DMS 273 treated with DMSO at 0.1 percent for 48 hours (cell line): ENCODE measurements around the gene NUBPL.

Experiments
- DNase-seq: peaks from one replicate; lab custom pipeline; 2025; lab: John Stamatoyannopoulos, UW

The NUBPL gene

DNA sequence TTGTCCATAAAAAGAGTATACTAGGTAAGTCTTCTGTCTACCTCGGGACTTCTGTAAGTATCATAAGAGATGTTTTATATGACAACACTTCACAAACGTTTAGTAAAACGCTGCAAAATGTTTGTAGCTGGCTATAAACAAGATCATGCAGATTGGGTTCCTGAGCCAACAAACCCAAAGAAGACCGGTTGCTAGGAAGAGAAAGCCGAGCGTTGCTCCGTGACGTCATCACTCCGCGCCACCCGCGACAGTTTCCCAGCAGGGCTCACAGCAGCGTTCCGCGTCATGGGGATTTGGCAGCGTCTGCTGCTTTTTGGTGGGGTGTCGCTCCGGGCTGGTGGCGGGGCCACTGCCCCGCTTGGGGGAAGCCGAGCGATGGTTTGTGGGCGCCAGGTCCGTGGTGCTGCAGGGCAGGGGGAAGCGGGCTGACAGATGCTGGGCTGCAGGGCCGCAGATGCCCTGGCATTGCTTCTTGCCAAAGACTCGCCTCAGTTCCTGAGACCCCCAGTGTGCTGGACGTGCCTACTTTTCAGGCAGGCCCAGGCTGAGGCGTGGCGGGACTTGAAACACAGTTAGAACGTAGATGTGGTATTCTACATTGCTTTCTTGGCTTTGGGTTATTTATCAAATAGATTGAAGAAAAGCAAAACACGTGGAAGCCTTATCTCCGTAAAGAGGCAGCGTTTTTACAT lies at the start of gene NUBPL:
TSS of gene NUBPL (plus strand) at position 250 of the 692 bp plus-strand sequence. CDS start at position 286, 36 bp downstream.
- peak; percentile 88 for DNase-seq

DNA sequence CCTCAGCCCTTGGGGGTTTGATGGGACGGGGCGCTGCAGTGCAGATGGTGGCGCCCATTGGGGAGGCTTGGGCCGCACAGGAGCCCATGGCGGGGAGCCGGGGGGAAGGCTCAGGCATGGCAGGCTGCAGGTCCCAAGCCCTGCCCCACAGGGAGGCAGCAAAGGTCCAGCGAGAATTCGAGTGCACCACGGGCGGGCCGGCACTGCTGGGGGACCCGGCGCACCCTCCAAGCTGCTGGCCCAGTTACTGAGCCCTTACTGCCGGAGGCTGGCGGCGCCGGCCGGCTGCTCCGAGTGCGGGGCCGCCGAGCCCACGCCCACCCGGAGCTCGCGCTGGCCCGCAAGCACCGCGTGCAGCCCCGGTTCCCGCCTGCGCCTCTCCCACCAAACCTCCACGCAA lies 34.1 kb upstream of the NUBPL start:
- no peak for DNase-seq

DNA sequence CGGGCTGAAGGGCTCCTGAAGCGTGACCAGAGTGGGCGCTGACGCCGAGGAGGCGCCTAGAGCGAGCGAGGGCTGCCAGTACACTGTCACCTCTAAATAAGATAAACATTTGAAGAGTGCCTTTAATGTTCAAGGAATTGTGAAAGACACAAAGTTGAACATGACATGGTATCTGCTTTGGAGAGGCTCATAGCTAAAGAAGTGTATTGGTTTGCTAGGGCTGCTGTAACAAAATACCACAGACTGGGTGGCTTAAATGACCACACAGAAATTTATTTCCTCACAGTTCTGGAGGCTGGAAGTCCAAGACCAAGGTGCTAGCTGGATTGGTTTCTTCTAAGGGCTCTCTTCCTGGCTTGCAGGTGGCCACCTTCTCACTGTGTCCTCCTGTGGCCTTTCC lies 33.7 kb upstream of the NUBPL start:
- DNase-seq, result no peak

GRCh38 chr14:31529053-31529452 lies 32.2 kb upstream of the NUBPL start:
- no peak for DNase-seq

- DNase-seq, result no peak
Measured at GRCh38 chr14:31530136-31530535, 31.1 kb upstream of the NUBPL start.

DNA sequence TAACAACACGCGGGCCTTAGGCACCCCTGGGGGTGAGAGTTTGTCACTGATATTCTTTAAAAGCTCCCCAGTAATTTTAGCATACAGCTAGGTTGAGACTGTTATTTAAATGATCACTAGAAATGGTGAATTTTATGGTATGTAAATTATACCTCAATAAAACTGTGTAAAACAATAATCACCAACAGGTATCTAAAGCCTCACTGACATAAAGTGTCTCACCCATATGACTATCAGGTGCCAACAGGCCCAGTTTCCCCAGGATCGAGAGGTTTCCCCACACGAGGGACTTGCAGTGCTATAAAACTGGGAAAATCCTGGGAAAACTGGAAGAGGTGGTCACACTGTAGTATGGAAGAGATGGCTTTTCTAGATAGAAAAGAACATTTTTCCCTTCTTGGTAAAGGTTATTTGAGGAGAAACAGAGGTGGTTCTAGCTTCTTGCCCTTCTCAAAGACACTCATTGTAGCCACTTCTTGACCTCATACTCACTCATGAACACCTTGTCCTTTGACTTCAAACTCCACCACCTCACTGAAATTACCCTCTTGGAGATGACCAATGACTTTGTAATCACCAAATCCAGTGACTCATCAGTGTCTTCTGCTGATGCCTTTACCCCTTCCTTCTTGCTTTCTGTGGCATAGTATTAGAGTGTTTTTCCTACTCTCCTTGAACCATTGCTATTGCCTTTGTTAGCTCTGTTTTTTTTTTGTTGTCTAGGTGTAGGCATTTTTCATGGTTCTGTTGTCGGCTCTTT lies 24.8 kb upstream of the NUBPL start:
- no peak for DNase-seq

DNA sequence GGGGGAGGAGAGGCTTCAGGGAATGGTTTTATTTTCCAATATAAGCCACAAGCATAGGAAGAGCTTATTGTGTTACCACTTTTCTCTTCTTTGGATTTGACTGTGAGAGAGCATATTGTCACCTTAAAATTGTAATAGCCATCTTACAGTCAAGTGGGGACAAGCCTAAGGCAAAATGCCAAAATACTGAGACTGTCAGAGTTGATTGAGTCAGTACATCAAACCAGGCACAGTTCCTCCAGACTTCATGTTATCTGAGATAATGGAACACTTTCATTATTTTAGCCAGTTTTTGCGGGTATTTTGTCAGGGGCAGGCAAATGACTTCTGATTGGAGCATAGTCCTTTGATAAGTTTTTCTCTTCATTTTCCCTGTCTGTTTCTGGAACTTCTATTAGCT lies 19.5 kb upstream of the NUBPL start:
- no peak for DNase-seq

- DNase-seq, result no peak
Measured at GRCh38 chr14:31543969-31544799, 17.0 kb upstream of the NUBPL start.

- DNase-seq, result no peak
Measured at GRCh38 chr14:31544816-31545215, 16.4 kb upstream of the NUBPL start.

DNA sequence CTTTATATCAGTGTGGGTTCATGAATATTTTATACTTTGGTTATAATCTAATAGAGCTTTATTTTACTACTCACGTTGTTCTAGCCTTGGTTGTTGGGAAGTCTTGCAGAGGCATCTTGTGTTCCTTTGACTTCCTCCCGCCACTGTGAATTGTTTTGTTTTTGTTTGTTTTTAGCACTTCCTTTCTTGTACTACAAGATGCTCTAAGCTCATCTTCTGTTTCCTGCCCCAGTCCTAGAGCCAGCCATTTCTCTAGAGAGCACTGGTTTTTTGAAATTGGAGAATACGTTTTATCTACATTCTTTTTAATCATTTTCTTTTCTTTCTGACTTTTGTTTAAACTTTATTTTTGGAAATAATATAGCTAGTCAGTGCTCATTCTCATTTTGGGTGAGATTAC lies 15.9 kb upstream of the NUBPL start:
- no peak for DNase-seq

DNA sequence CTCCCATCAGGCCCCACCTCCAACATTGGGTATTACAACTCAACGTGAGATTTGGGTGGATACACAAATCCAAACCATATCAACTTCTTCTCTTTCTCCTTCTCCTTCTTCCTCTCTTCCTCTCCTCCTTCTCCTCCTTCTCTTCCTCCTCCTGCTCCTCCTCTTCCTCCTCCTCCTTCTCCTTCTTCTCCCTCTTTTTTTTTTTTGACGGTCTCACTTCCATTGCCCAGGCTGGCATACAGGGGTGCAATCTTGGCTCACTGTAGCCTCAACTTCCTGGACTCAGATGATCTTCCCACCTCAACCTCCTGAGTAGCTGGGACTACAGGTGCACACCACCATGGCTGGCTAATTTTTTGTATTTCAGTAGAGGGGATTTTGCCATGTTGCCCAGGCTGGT lies 11.4 kb upstream of the NUBPL start:
- no peak for DNase-seq

- DNase-seq, result no peak
Measured at GRCh38 chr14:31550589-31550988, 10.6 kb upstream of the NUBPL start.

DNA sequence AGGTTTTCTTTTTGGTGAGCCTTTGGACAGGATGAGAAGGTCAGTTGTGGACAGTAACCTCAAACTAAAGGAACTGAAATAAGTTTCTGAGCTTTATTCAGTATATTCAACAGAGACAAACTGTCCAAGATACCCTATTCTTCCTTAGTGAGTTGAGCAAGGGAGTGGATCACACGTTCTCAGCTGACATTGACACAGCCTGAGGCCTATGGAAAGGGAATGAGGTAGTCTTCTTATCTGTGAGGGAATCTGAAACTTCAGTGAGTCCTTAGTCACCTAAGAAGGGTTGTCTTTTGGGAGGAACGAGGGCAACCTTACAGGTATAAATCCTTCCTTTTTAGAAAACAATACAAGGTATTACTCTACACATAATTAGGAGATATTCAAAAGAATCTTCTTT lies 5.0 kb upstream of the NUBPL start:
- DNase-seq, result no peak

DNA sequence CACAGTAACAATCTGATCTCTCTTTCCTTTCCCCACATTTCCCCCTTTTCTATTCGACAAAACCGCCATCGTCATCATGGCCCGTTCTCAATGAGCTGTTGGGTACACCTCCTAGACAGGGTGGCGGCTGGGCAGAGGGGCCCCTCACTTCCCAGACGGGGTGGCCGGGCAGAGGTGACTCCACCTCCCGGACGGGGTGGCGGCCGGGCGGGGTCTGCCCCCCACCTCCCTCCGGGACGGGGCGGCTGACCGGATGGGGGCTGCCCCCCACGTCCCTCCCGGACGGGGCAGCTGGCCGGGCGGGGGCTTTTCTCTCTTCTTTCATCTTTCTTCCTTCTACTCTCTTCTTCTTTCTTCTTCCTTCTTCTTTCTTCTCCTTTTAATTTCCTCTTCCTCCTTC lies 1.3 kb upstream of the NUBPL start:
- DNase-seq, result no peak

GRCh38 chr14:31560759-31561154 lies 447 bp upstream of the NUBPL start:
- DNase-seq, result no peak

GRCh38 chr14:31564194-31564593 lies 3.0 kb downstream of the NUBPL start:
- no peak for DNase-seq

DNA sequence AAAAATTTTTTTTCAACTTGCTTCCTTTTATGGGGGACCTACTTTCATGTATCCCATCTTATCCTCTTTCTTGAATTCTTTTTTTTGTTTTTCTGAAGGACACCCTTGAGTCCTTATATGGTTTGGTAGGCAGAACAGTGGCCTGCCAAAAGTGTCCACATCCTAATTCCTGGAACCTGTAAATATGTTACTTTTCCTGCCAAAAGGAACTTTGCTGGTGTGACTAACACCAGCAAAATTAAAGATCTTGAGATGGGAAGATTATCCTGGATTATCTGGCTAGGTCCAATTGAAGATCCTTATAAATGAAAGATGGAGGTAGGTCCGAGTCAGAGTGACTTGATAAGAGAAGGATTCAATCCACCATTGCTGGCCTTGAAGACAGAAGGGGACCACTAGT lies 5.3 kb downstream of the NUBPL start:
- no peak for DNase-seq

- no peak for DNase-seq
Measured at GRCh38 chr14:31567655-31568054, 6.5 kb downstream of the NUBPL start.

DNA sequence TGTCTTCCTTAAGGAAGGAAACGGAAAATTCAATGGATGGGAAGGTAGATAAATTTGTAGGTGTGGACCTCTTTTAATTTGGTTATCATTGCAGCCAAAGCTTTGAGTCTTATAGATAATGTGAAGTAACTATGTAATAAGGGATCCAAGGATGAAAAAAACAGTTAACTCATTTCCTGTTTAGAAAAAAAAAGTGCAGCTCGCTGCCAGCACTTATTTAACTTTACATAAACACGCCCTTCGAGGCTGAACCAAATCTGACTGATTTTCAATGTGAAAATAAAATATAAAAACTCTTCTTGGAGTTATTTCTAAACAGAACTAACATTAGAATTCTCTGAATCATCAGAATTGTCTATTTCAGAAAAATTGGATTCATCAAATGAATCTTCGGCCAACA lies 7.0 kb downstream of the NUBPL start:
- DNase-seq, result no peak

DNA sequence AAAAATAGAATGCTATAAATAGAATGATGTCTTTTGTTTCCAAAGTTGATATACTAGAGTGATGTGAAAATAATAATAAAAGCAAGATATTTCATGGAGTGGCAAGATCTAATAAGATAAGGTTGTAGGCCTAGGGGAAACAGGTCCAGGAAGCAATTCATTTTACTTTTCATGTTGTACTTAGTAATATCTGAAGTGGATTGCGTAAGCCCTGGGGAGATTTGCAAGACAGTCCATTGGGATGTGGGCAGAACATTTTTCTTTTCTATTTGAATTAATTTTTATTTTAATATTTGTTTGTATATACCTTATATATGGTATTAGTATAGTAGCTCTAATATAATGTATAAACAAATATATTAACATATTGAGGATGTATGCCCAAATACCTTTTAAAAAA lies 7.5 kb downstream of the NUBPL start:
- DNase-seq, result no peak

- DNase-seq, result no peak
Measured at GRCh38 chr14:31572955-31573354, 11.8 kb downstream of the NUBPL start.

- DNase-seq, result no peak
Measured at GRCh38 chr14:31576949-31577348, 15.7 kb downstream of the NUBPL start.

- no peak for DNase-seq
Measured at GRCh38 chr14:31578266-31578665, 17.1 kb downstream of the NUBPL start.
